Jurkat, Clone E6-1 (cell line): Measurements from ENCODE around the gene MIS18A.
"Not testable (repeated sequence)": the region's sequence is repeated elsewhere in the genome, so short reads cannot be mapped to it uniquely, and the experiment has no call there.

Experiments
- DNase-seq: peaks from one replicate; pipeline ENCODE4 v3.0.0-alpha.2; 2011; ENCODE audit warnings: low read depth, low spot score
- H3K4me3 ChIP-seq: 2 replicates; pipeline ENCODE4 v1.5.1; 2011; ENCODE audit warnings: mild to moderate bottlenecking, low read length, control low read depth, moderate library complexity

MIS18A gene

DNA sequence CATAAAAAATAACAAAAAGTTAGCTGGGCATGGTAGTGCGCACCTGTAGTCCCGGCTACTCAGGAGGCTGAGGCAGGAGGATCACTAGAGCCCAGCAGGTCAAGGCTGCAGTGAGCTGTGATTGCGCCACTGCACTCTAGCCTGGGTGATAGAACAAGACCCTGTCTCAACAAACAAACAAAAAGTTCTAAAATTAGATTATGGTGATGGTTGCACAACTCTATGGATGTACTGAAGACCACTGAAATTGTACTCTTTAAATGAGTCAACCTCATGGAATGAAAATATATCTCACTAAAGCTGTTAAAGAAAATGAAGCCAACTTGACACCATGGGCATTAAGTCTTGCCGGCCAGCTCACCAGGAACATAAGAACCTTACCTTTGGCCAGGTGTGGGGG, 28.9 kb upstream of the MIS18A start:
- DNase-seq = no peak

DNA sequence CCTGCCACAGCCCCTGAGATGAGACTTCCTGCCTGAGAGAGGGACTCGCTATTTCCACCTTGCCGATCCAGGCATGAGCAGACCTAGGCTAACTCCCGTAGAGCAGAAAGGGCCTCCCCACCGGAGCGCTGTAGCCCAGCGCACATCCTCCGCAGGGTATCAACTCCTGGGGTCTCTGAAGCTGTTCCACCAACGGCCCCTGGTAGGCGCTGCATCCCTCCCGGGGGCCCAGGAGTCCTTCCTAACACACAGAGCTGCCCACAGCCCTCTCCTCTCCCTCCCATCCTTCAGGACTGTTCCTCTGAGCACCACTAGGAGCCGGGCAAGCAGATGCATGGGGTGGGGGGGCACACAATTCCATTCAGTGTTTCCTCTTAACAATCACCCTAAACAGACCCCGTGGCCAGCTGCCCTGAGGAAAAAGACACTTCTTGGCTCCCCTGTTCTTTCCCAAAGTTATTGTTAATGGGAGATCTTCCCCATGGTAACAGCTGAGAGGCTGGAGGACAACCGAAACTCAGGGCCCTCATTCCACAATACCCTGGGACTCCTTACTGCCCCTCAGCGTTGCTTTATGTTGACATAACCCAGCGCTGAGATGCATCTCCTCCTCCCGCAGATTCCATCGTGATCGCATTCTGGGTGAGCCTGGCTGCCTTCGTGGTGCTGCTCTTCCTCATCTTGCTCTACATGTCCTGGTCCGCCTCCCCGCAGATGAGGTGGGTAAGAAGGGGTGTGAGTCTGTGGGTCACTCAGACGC, 27.4 kb upstream of the MIS18A start:
- DNase-seq = no peak
- no peak overlapping the region for H3K4me3 ChIP-seq

More for the DNA sequence above, 28.9 kb upstream of the MIS18A start:
- H3K4me3 ChIP-seq = no peak overlapping the region

DNA sequence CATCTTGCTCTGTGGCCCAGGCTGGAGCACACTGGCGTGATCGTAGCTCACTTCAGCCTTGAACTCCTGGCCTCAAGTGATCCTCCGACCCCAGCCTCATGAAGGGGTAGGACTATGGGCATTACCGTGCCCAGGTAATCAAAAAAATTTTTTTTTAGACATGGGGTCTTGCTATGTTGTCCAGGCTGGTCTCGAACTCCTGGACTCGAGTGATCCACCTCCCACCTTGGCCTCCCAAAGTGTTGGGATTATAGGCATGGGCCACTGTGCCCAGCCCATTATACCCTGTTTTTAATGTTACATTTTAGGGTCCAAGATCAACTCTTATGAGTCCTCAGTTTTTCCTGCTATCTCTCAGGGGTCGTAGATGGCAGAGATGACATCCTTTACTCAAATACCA, 26.1 kb upstream of the MIS18A start:
- DNase-seq = no peak
- no peak overlapping the region for H3K4me3 ChIP-seq

DNA sequence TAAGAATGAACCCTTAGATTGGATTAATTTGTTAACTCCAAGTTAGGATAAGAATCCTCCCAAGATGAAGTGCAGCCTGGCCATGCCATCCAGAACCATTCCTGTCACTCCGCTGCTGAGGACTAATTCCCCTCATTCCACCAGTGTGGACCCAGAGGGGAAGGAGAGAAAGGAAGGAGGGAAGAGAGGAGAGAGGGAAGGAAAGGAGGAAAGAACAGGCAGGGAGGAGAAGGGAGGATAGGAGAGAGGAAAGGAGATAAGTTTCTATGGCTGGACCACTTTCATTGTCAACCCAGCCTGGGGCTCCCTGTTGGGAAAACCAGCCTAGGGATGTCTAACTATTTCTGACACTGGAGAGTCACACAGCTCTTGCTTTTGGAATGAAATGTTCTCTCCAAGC, 24.5 kb upstream of the MIS18A start:
- DNase-seq = no peak
- H3K4me3 ChIP-seq = no peak overlapping the region

DNA sequence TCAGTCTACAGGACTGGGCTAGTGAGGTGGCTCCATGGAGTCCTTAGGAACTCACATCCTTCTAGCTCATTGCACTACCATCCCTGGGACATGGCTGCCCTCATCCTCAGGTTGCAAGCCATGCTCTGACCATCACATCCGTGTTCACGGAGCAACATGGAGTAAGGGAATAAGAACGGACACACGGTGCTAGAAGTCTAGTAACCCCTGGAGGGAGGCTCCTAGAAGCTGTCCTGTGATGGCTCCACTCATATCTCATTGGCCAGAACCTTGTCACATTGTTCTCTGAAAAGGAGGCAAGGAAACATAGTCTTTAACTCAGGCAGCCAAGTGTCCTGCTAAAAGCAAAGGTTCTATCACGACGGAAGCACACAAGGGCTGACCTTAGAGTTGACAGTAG, 23.7 kb upstream of the MIS18A start:
- no peak overlapping the region for H3K4me3 ChIP-seq
- DNase-seq = no peak

DNA sequence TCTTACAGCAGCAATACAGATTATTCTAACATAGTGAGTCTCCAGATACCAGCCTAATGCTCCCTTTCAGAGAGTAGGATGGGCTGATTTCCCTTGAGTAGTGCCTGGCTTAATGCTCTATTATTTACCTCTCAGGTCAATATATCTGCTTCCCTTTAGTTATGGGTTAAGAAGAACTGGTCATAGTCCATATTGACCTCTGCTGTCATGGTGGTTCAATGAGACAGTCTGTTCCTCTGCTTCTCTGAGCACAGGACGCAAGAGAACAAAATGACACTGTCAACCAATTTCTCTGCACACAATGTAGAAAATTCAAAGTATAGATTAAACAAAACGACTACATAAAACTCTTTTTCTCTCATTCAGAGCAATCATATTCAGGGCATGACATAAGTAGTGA, 22.7 kb upstream of the MIS18A start:
- no peak for DNase-seq
- H3K4me3 ChIP-seq = no peak overlapping the region

DNA sequence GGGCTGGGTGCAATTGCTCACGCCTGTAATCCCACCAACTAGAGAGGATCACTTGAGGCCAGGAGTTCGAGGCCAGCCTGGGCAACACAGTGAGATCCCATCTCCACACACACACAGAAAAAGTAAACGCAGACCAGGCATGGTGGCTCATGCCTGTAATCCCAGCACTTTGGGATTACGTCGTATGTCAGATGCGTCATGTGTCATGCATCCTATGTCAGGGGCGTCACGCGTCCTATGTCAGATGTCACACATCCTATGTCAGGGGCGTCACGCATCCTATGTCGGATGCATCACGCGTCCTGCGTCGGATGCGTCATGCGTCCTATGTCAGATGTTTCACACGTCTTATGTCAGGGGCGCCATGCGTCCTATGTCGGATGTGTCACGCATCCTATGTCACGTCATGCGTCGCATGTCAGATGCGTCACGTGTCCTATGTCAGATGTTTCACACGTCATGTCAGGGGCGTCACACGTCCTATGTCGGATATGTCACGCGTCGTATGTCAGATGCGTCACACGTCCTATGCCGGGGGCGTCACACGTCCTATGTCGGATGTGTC, 21.4 kb upstream of the MIS18A start:
- no peak for DNase-seq
- H3K4me3 ChIP-seq = no peak overlapping the region

DNA sequence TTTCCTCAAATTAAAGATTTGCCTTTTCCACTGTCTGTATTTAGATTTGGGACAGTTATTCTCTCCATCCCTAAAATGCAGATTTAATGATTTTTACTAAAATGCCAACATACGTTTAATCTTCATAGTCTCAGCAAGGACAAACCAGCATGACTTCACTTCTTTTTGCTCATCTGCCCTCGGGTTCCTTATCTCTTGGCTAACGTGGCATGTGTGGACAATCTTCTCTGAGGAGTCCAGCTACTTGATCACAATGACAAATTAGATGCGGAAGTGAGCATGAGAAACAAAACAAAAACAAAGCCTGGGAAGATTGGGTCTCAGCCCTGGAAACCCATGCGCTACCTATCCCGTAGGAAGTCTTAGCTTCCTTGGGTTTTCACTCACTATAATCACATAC, 20.8 kb upstream of the MIS18A start:
- DNase-seq = no peak
- no peak overlapping the region for H3K4me3 ChIP-seq

DNA sequence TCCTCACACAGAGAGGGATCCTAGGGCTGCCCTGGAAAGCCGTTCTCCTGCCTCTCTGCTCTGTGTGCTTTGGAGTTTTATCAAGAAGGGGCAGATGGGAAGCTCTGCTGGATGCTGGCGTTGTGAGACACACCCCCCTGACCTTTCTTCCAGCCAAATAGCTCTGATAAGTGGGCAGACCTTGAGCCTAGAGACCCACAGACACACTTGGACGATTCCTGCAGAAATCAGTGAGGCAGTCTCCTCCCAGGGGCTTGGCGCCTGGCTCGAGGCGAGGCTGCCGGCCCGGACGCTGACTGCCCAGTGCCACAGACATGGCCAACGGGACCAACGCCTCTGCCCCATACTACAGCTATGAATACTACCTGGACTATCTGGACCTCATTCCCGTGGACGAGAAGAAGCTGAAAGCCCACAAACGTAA, 19.8 kb upstream of the MIS18A start, which contains the start of gene MRAP:
MRAP (plus strand) TSS at position 198 of the 424 bp plus-strand sequence; CDS start at position 315, 117 bp downstream.
- H3K4me3 ChIP-seq = no peak within 1 kb of the TSS
- DNase-seq = no peak

DNA sequence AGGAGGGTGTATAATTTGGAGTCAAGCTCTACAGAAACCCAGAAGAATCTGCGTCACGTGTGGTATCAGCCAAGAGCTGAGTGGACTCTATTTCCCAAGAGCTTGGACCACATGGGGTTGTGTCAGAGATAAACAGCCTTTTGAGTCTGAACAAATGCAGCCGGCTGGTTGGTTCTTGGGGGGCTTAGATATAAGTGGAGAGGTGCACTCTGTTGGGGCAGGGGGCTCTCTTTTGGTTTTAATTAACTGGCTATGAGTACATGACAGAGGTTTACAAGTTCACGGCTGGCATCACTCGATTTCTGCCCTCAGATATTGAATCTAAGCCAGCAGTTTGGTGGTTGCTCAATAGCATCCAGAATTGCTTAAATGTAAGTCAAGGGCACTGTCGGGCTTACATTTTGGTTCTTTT, 19.3 kb upstream of the MIS18A start:
- DNase-seq = no peak
- no peak overlapping the region for H3K4me3 ChIP-seq

DNA sequence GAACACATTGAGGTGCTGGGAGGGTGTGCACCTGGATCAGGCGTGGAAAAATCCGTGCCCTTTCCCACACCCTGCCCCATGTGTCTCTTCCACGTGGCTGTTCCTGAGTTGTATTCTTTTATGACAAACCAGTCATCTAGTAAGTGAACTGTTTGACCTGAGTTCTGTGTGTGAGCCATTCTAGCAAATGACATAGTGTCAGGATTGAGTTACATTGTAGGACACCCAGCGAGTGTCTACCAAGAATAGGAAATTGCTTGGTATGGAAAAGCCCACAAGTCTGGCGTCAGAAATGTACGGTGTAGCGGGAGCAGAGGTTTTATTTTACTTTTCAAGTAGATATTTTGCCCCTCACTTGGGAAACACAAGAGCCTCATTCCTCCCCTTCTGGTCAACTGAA, 18.6 kb upstream of the MIS18A start:
- no peak overlapping the region for H3K4me3 ChIP-seq

DNA sequence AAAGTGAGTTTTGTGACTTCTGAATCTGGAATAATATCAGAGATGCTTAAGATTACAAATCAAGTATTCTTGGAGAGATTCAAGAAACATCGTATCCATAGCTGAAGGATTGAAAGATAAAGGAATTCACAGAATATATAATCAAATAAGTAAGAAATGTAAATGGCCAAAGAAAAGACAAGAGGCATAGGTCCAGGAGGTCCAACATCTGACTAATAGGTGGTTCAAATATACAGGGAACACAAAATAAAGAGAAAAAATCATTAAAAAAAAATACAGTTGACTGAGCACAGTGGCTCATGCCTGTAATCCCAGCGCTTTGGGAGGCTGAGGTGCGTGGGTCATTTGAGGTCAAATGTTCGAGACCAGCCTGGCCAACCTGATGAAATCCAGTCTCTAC, 6.6 kb upstream of the MIS18A start:
- H3K4me3 ChIP-seq = no peak overlapping the region
- no peak for DNase-seq

More for the DNA sequence above, 18.6 kb upstream of the MIS18A start:
- DNase-seq = no peak

DNA sequence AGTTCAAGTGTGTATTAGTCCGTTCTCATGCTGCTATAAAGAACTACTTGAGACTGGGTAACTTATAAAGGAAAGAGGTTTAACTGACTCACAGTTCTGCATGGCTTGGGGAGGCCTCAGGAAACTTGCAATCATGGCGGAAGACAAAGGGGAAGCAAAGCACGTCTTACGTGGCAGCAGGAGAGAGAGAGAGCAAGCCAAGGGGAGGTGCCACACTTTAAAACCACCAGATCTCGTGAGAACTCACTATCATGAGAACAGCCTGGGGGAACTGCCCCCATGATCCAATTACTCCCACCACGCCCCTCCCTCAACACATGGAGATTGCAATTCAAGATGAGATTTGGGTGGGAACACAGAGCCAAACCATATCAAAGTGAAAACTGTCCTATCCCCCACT, 4.1 kb upstream of the MIS18A start:
- no peak for DNase-seq
- no peak overlapping the region for H3K4me3 ChIP-seq

DNA sequence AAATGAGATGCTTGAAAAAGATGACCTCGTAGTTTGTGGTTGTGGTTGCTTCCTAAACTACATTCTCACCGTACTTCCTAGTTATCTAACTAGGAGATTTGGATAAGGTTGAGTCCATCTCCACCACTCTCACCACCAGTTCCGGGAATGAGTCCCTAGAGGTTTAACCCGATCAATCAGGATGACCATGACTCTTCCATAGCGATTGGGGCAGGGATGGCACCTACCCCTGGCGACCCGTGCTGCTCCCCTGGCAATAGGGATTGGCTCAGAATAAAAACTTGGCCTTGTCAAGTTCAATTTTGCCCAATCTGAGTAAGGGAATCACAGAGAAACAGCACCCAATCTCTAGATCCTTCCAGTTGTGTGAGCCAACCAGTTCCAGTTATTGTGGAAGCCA, 2.7 kb upstream of the MIS18A start:
- DNase-seq = no peak
- H3K4me3 ChIP-seq = no peak overlapping the region

DNA sequence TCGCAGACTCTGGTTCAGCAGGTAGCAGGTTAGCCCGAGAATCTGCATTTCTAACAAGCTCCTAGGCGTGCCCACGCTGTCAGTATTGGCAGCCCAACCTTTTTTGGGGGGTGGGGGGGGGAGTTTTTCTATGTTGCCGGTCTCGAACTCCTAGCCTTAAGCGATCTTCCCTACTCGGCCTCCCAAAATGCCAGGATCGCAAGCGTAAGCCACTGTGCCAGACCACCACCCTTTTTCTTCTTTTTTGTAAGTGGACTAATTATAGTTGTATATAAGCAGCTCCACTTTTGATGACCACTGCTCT, 480 bp upstream of the MIS18A start:
- DNase-seq = no peak
- peak overlapping the region; percentile 86 for H3K4me3 ChIP-seq

DNA sequence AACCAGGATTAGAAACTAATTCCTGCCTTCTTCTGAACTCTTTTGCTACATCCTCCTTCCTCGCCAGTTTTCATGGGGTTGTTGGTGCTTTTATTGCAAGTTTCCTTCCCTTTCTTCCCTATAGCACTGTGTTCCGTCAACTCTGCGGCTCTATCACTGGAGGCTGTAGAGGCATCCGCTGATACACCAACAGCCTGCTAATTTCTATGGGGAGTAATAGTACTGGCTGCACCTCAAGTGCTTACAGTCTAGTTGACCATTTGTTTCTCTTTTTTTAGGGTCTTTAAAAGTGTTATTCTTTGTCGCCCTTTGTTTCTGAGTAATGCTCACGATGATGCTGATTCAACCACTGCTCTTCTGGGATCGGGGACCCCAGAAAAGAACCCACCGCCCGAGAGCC, 746 bp downstream of the MIS18A start:
- DNase-seq = no peak
- H3K4me3 ChIP-seq = peak overlapping the region; percentile 86

DNA sequence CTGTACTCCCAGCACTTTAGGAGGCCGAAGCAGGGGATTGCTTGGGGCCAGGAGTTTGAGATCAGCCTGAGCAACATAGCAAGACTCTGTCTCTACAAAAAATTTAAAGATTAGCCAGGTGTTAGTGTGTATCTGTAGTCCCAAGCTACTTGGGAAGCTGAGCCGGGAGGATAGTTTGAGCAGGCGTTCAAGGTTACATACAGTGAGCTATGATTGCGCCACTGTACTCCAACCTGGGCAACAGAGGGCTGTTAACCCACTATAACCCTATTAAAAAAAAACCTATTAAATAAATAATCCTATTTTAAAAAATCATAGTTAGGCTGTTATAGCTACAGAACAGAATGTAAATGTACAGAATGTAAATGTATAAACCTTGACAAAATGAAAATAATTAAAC, 2.2 kb downstream of the MIS18A start:
- H3K4me3 ChIP-seq = no peak overlapping the region
- no peak for DNase-seq

DNA sequence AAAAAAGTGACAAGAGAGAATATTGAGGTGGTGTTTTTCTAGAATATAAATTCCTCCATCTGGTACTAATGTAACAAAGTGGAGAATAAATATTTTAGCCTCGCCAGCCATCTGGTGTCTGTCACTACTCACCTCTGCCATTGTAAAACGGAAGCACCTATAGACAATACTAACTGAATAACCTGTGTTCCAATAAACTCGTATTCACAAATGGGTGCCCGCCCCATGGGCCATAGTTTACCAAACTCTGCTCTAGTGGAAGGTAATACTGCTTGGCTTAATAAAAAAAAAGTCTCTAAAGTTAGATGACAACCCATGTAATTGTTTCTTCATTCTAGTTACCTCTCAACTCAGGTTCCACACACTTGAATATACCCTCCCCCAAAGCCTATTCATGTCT, 8.1 kb downstream of the MIS18A start:
- DNase-seq = no peak
- no peak overlapping the region for H3K4me3 ChIP-seq

DNA sequence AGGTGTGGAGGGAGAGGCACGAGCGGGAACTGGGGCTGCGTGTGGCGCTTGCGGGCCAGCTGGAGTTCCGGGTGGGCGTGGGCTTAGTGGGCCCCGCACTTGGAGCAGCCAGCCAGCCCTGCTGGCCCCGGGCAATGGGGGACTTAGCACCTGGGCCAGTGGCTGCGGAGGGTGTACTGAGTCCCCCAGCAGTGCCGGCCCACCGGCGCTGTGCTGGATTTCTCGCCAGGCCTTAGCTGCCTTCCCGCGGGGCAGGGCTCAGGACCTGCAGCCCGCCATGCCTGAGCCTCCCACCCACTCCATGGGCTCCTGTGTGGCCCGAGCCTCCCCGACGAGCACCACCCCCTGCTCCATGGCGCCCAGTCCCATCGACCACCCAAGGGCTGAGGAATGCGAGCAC, 13.5 kb downstream of the MIS18A start:
- H3K4me3 ChIP-seq, DNase-seq: not testable (repeated sequence)

DNA sequence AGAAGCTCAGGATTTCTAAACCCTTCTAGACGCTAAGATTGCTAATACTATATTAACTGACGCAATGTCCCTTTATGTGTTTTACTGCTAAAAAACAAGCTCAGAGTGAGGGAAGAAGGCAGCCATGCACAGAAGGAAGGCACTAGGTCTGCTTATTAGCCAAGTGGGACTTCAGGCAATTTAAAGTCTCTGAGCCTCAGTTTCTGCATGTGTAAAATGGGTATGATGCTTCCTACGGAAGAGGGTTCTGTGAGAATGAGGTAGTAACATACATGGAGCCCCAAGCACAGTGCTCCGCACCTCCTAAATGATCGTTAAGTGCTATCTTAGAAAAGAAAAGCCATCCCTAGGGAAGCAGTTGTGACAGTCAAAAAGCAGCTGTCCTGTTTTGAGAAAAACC, 16.9 kb downstream of the MIS18A start:
- no peak overlapping the region for H3K4me3 ChIP-seq
- no peak for DNase-seq

DNA sequence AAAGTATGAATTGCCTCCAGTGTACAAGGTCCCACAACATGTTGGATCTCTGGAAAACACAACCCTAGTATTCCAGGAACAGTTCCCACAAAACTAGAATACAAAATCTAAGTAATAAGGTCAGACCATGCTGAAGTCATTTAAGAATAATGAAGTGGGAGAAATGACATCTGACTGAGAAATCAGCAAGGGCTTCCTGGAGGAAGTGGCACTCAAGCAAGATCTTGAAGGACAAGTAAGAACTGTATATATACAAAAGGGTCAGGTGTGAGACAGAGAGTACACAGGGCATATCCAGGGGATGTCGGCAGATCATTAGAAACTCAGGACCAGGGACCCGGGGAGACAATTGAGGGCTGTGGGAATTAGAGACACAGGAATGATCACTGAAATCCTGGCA, 18.7 kb downstream of the MIS18A start:
- DNase-seq = no peak
- no peak overlapping the region for H3K4me3 ChIP-seq
